Prostate gland (tissue), 2 donors: ENCODE results near the gene F12. TPM values are rescaled to one million over a fixed set of nuclear protein-coding genes. Genes with fewer than 3 reads are reported as not detected.

Source experiments
- DNase-seq: peaks from one replicate; pipeline ENCODE4 v3.0.0-alpha.2; 2019; ENCODE audit warnings: low spot score
- H3K27ac ChIP-seq, 2 donors: fragments of 200-600 bp; sonication (generic); 2 replicates each; pipeline ENCODE4 v1.5.1; 2017 to 2019
- H3K27me3 ChIP-seq: fragments of 200-600 bp; sonication (generic); replicated peaks from 2 replicates; pipeline ENCODE4 v1.5.1; 2019; ENCODE audit not compliant: insufficient read depth
- H3K36me3 ChIP-seq, 2 donors: fragments of 200-600 bp; sonication (generic); 1 replicate in 1 of 2; 2 replicates in 1 of 2; pipeline versions ENCODE4 v1.5.1 to v1.8.1; 2017 to 2019
- H3K4me1 ChIP-seq: fragments of 200-600 bp; sonication (generic); replicated peaks from 2 replicates; pipeline ENCODE4 v1.5.1; 2019
- H3K4me3 ChIP-seq, 2 donors: fragments of 200-600 bp; sonication (generic); 2 replicates each; pipeline ENCODE4 v1.5.1; 2017 to 2019
- H3K9me3 ChIP-seq: fragments of 200-600 bp; sonication (generic); 2 replicates; pipeline ENCODE4 v1.5.1; 2017
- CTCF ChIP-seq, 4 experiments: fragments of 200-600 bp in 2 of 4; fragments of 450-650 bp in 2 of 4; sonication (generic) in 2 of 4; IDR thresholded peaks; 1 replicate in 3 of 4; 2 replicates in 1 of 4; pipeline ENCODE4 v1.5.1; 2016 to 2019; ENCODE audit warnings: antibody characterized with exemption in 4 of 4, mild to moderate bottlenecking in 2 of 4, moderate library complexity in 2 of 4
- POLR2A ChIP-seq: fragments of 450-650 bp; IDR thresholded peaks from one replicate; pipeline ENCODE4 v1.6.1; 2016; ENCODE audit warnings: antibody characterized with exemption, mild to moderate bottlenecking
- POLR2AphosphoS5 ChIP-seq: sonication (generic); formaldehyde crosslinking; IDR thresholded peaks from one replicate; pipeline ENCODE4 v1.6.1; 2017; ENCODE audit warnings: antibody characterized with exemption
- WGBS: methylation state at CpG from one replicate; pipeline ENCODE4 v1.1.5; 2018; 5-methylcytosine and 5-hydroxymethylcytosine counted together
- intact Hi-C: fragments of 100-400 bp; cut with DNase I; formaldehyde crosslinking; loops from one replicate; pipeline ENCODE4 v1.14.2; 2022
- total RNA-seq, 2 donors: library from RNA; depleted of rRNA; stranded (reverse); fragments of >200 nt; gene quantifications; one replicate each; pipeline ENCODE4 v1.1.0, GENCODE V29; 2016

F12 gene
- total RNA-seq, 2 donors from 2014 or later: 0.74 to 2.6 TPM

GRCh38 chr5:177389241-177390169 lies 19.9 kb downstream of the F12 start:
- Histone ChIP-seq H3K36me3 (no peaks in the 10 kb centered on the region), H3K4me1 (no peaks in the 10 kb centered on the region), H3K9me3 (no peaks in the 10 kb centered on the region), H3K4me3 (no peak overlapping the region), H3K27ac (peak overlapping the region; percentile 58 to 64), H3K27me3 (no peaks in the 10 kb centered on the region)
- 16% methylated on average over 21 of the region's 21 CpGs for WGBS
- TF ChIP-seq CTCF (IDR thresholded peaks at IDR 0.05) (no peak), POLR2AphosphoS5 (peak; percentile 84), POLR2A (peak; percentile 21)
- DNase-seq: peak; percentile 79
- intact Hi-C loops: loop anchor here (2.0 to 5.0 kb wide), 2 partner anchors 65 to 113 kb away; no protein-coding TSS in a partner anchor

- intact Hi-C loops: no loop called here
- TF ChIP-seq CTCF (IDR thresholded peaks at IDR 0.05) (no peak), POLR2A (no peak), POLR2AphosphoS5 (no peak)
- Histone ChIP-seq H3K4me3 (no peak overlapping the region), H3K9me3 (no peaks in the 10 kb centered on the region), H3K36me3 (no peaks in the 10 kb centered on the region), H3K27ac (peak overlapping the region in 1 of 2 donors; percentile 58), H3K4me1 (no peaks in the 10 kb centered on the region), H3K27me3 (no peaks in the 10 kb centered on the region)
- WGBS: 78% methylated on average over 10 of the region's 10 CpGs
- DNase-seq: no peak
Measured at GRCh38 chr5:177388521-177389052, 20.8 kb downstream of the F12 start.

- Histone ChIP-seq H3K36me3 (no peaks in the 10 kb centered on the region), H3K9me3 (no peaks in the 10 kb centered on the region), H3K4me3 (no peak overlapping the region), H3K27me3 (no peaks in the 10 kb centered on the region), H3K4me1 (no peaks in the 10 kb centered on the region), H3K27ac (no peak overlapping the region)
- no peak for TF ChIP-seq CTCF (IDR thresholded peaks at IDR 0.05)
- TF ChIP-seq POLR2AphosphoS5: no peak
- TF ChIP-seq POLR2A: no peak
- 87% methylated on average over 14 of the region's 14 CpGs for WGBS
- DNase-seq: no peak
- intact Hi-C loops: no loop called here
Measured at GRCh38 chr5:177387405-177387804, 22.0 kb downstream of the F12 start.

- 55% methylated on average over 7 of the region's 8 CpGs for WGBS
- intact Hi-C loops: no loop called here
- Histone ChIP-seq H3K4me3 (no peak overlapping the region), H3K9me3 (no peaks in the 10 kb centered on the region), H3K36me3 (no peaks in the 10 kb centered on the region), H3K27ac (peak overlapping the region in 1 of 2 donors; percentile 5), H3K27me3 (no peaks in the 10 kb centered on the region), H3K4me1 (no peaks in the 10 kb centered on the region)
- TF ChIP-seq POLR2AphosphoS5 (peak; percentile 51), POLR2A (no peak)
- DNase-seq: peak; percentile 51
Measured at GRCh38 chr5:177386542-177386941, 22.8 kb downstream of the F12 start.

- WGBS: 82% methylated on average over 11 of the region's 11 CpGs
- Histone ChIP-seq H3K27me3 (no peaks in the 10 kb centered on the region), H3K4me3 (no peak overlapping the region), H3K27ac (no peak overlapping the region), H3K4me1 (no peaks in the 10 kb centered on the region), H3K9me3 (no peaks in the 10 kb centered on the region), H3K36me3 (no peaks in the 10 kb centered on the region)
- intact Hi-C loops: no loop called here
- TF ChIP-seq POLR2AphosphoS5 (no peak), POLR2A (no peak), CTCF (IDR thresholded peaks at IDR 0.05) (no peak)
- DNase-seq: no peak
Measured at GRCh38 chr5:177385720-177386119, 23.6 kb downstream of the F12 start.
